HCT116 (cell line): ENCODE results near the gene DOCK7. TPM values are rescaled to one million over a fixed set of nuclear protein-coding genes. Genes with fewer than 3 reads are reported as not detected.

Experiments used
- ATAC-seq: fragments of 200-7000 bp; cut with Tn5 transposase; 2 replicates; pipeline ENCODE4 v1.9.1; 2020; ENCODE audit warnings: mild to moderate bottlenecking, moderate library complexity
- BruUV-seq: library from RNA; stranded (reverse); fragments of 400-500 nt; replicated peaks from 2 replicates; lab custom pipeline; 2021; lab: Mats Ljungman, UMichigan
- CTCF ChIA-PET: fragments of 300-600 bp; sonication (Branson Sonifier 250); formaldehyde crosslinking; loops from one replicate; lab custom pipeline; 2021; ENCODE audit warnings: antibody characterized with exemption; lab: Charles Lee
- POLR2A ChIA-PET: fragments of 300-600, 350-600 bp; sonication (Branson Sonifier 250); formaldehyde crosslinking; loops from one replicate; lab custom pipeline; 2021; ENCODE audit warnings: antibody characterized with exemption; lab: Charles Lee
- RAD21 ChIA-PET, 2 experiments: fragments of 300-600 bp; sonication (Branson Sonifier 250); formaldehyde crosslinking; loops; one replicate each; lab custom pipeline; 2023; ENCODE audit warnings: low total read pairs in 2 of 2; ENCODE audit not compliant: uncharacterized antibody in 2 of 2, unreplicated experiment in 2 of 2, low non-redundant PET in 1 of 2; lab: Charles Lee
- DNase-seq: peaks from one replicate; pipeline ENCODE4 v3.0.0-alpha.2; 2010; ENCODE audit warnings: low read depth, low spot score
- H2AFZ ChIP-seq: fragments of 200-600 bp; shearing (Covaris generic), sonication (generic); 2 replicates; pipeline ENCODE4 v1.6.1; 2017; ENCODE audit warnings: low read depth, mixed run types, mixed read lengths, antibody characterized with exemption, low read length; ENCODE audit not compliant: poor library complexity, severe bottlenecking
- H3K27ac ChIP-seq: 2 replicates; pipeline ENCODE4 v1.5.1; 2012; ENCODE audit warnings: low read depth, low read length
- H3K27me3 ChIP-seq: fragments of 200-600 bp; sonication (generic); 2 replicates; pipeline ENCODE4 v1.6.1; 2016; ENCODE audit warnings: mixed run types, low read length, mixed read lengths; ENCODE audit not compliant: insufficient read depth
- H3K36me3 ChIP-seq, 2 experiments: fragments of 200-500 bp in 1 of 2; fragments of 200-600 bp in 1 of 2; sonication (Bioruptor generic) in 1 of 2; sonication (generic) in 1 of 2; 2 replicates each; pipeline versions ENCODE4 v1.5.1 to v1.6.1; 2014 to 2016; ENCODE audit warnings: low read length in 2 of 2, inconsistent platforms in 1 of 2, mixed read lengths in 1 of 2, mixed run types in 1 of 2; ENCODE audit not compliant: insufficient read depth in 2 of 2, control insufficient read depth in 1 of 2
- H3K4me1 ChIP-seq, 2 experiments: fragments of 200-600 bp in 1 of 2; sonication (generic) in 1 of 2; 2 replicates each; pipeline versions ENCODE4 v1.5.1 to v1.6.1; 2012 to 2017; ENCODE audit warnings: low read length in 2 of 2, inconsistent platforms in 1 of 2, mild to moderate bottlenecking in 1 of 2, mixed read lengths in 1 of 2, mixed run types in 1 of 2, moderate library complexity in 1 of 2; ENCODE audit not compliant: insufficient read depth in 2 of 2, control insufficient read depth in 1 of 2
- H3K4me2 ChIP-seq: fragments of 200-600 bp; sonication (generic); 2 replicates; pipeline ENCODE4 v1.6.1; 2017; ENCODE audit warnings: mixed run types, low read length, mixed read lengths
- H3K4me3 ChIP-seq, 2 experiments: fragments of 200-600 bp in 1 of 2; sonication (generic) in 1 of 2; replicated peaks in 1 of 2; 2 replicates each; pipeline ENCODE4 v1.5.1; 2011 to 2016; ENCODE audit warnings: low read length in 2 of 2, control low read depth in 1 of 2, low read depth in 1 of 2, mild to moderate bottlenecking in 1 of 2, mixed read lengths in 1 of 2, mixed run types in 1 of 2
- H3K79me2 ChIP-seq: fragments of 200-600 bp; sonication (generic); 2 replicates; pipeline ENCODE4 v1.6.1; 2017; ENCODE audit warnings: mild to moderate bottlenecking, mixed run types, low read length, moderate library complexity, mixed read lengths; ENCODE audit not compliant: insufficient read depth
- H3K9ac ChIP-seq: fragments of 200-600 bp; sonication (generic); 2 replicates; pipeline ENCODE4 v1.6.1; 2016; ENCODE audit warnings: low read length, mixed read lengths
- H3K9me2 ChIP-seq: fragments of 200-600 bp; sonication (generic), shearing (Covaris generic); 2 replicates; pipeline ENCODE4 v1.6.1; 2017; ENCODE audit warnings: mixed run types, mild to moderate bottlenecking, moderate library complexity; ENCODE audit not compliant: insufficient read depth
- H3K9me3 ChIP-seq, 2 experiments: fragments of 200-500 bp in 1 of 2; fragments of 200-600 bp in 1 of 2; sonication (Bioruptor generic) in 1 of 2; sonication (generic) in 1 of 2; 2 replicates each; pipeline ENCODE4 v1.6.1; 2014 to 2017; ENCODE audit warnings: low read length in 2 of 2, mixed read lengths in 2 of 2, inconsistent platforms in 1 of 2, low read depth in 1 of 2, mild to moderate bottlenecking in 1 of 2, mixed run types in 1 of 2, moderate library complexity in 1 of 2; ENCODE audit not compliant: control insufficient read depth in 1 of 2, insufficient read depth in 1 of 2
- H4K20me1 ChIP-seq: fragments of 200-600 bp; sonication (generic), shearing (Covaris generic); 2 replicates; pipeline ENCODE4 v1.6.1; 2017; ENCODE audit warnings: mixed run types, mild to moderate bottlenecking, moderate library complexity; ENCODE audit not compliant: insufficient read depth
- ATF3 ChIP-seq: IDR thresholded peaks from 2 replicates; pipeline ENCODE4 v1.6.1; 2012
- CEBPB ChIP-seq: IDR thresholded peaks from 2 replicates; pipeline ENCODE4 v1.6.1; 2012; ENCODE audit warnings: low read depth
- EGR1 ChIP-seq: IDR thresholded peaks from 2 replicates; pipeline ENCODE4 v1.6.1; 2012; ENCODE audit warnings: low read depth
- EZH2 ChIP-seq: fragments of 200-600 bp; sonication (generic); IDR thresholded peaks from 2 replicates; pipeline ENCODE4 v1.6.1; 2017; ENCODE audit warnings: antibody characterized with exemption, mixed run types
- FOSL1 ChIP-seq: IDR thresholded peaks from 2 replicates; pipeline ENCODE4 v1.6.1; 2012; ENCODE audit warnings: low read depth
- JUND ChIP-seq: IDR thresholded peaks from 2 replicates; pipeline ENCODE4 v1.6.1; 2012
- MAX ChIP-seq: IDR thresholded peaks from 2 replicates; pipeline ENCODE4 v1.6.1; 2012
- POLR2A ChIP-seq: IDR thresholded peaks from 2 replicates; pipeline ENCODE4 v1.7.0; 2011; ENCODE audit warnings: borderline replicate concordance; ENCODE audit not compliant: insufficient read depth, insufficient read length; ENCODE audit errors: extremely low read depth
- POLR2AphosphoS5 ChIP-seq: IDR thresholded peaks from 2 replicates; pipeline ENCODE4 v1.6.1; 2011; ENCODE audit warnings: mild to moderate bottlenecking, low read depth, low read length, moderate library complexity
- RAD21 ChIP-seq: IDR thresholded peaks from 2 replicates; pipeline ENCODE4 v1.6.1; 2012; ENCODE audit warnings: low read depth, mild to moderate bottlenecking
- SP1 ChIP-seq: IDR thresholded peaks from 2 replicates; pipeline ENCODE4 v1.6.1; 2012; ENCODE audit warnings: low read depth
- SRF ChIP-seq: IDR thresholded peaks from 2 replicates; pipeline ENCODE4 v1.6.1; 2012; ENCODE audit warnings: low read depth
- TCF7L2 ChIP-seq: IDR thresholded peaks from 2 replicates; pipeline ENCODE4 v1.7.0; 2011; ENCODE audit warnings: borderline replicate concordance, inconsistent platforms; ENCODE audit not compliant: insufficient read depth, insufficient read length; ENCODE audit errors: extremely low read depth
- YY1 ChIP-seq: IDR thresholded peaks from 2 replicates; pipeline ENCODE4 v1.6.1; 2011; ENCODE audit warnings: low read length, low read depth, moderate library complexity, mild to moderate bottlenecking; ENCODE audit not compliant: insufficient replicate concordance; ENCODE audit errors: extremely low read depth
- ZNF274 ChIP-seq: fragments of 200-500 bp; sonication (Bioruptor generic); IDR thresholded peaks from 2 replicates; pipeline ENCODE4 v1.6.1; 2014; ENCODE audit warnings: mild to moderate bottlenecking, low read depth, low read length, inconsistent platforms
- intact Hi-C: fragments of 100-400 bp; cut with micrococcal nuclease; formaldehyde crosslinking; loops from 2 replicates; pipeline ENCODE4 v1.10.0; 2022
- total RNA-seq: library from RNA; stranded (reverse); gene quantifications from one replicate; pipeline ENCODE4 v1.2.1, GENCODE V29; 2021; ENCODE audit not compliant: unreplicated experiment

Gene DOCK7
- total RNA-seq, 1 experiment from 2014 or later, result 49.0 TPM

- no peak overlapping the region for H3K27ac ChIP-seq
- intact Hi-C loops, result no loop called here
- no TSS peak for BruUV-seq
Observed at GRCh38 chr1:62727656-62728407, 39.6 kb upstream of the DOCK7 start.

GRCh38 chr1:62726011-62726442 is 37.8 kb upstream of the DOCK7 start:
- POLR2A ChIA-PET, result no interaction called here
- H3K36me3 ChIP-seq, result no peaks in the 10 kb centered on the region
- no peaks in the 10 kb centered on the region for H3K9me2 ChIP-seq
- H3K79me2 ChIP-seq, result no peaks in the 10 kb centered on the region
- H4K20me1 ChIP-seq, result no peaks in the 10 kb centered on the region
- TF ChIP-seq RAD21, result no peak
- no peak for TF ChIP-seq YY1
- no peak for TF ChIP-seq TCF7L2
- no peak for TF ChIP-seq MAX
- no peak for TF ChIP-seq SRF
- no peak for TF ChIP-seq SP1
- no peak for TF ChIP-seq POLR2A
- no peak for TF ChIP-seq ATF3
- no peak for TF ChIP-seq JUND
- TF ChIP-seq EZH2, result no peak
- no peak for TF ChIP-seq CEBPB
- TF ChIP-seq, all 23 proteins: peak for 0
- H3K4me2 ChIP-seq, result no peak overlapping the region
- intact Hi-C loops, result no loop called here
- H3K9me3 ChIP-seq, result no peaks in the 10 kb centered on the region
- ChIA-PET CTCF (no interaction called here), RAD21 (no interaction called here)
- no peak overlapping the region for H2AFZ ChIP-seq
- no peaks in the 10 kb centered on the region for H3K27me3 ChIP-seq
- ATAC-seq (no peak), DNase-seq (no peak)
- H3K4me1 ChIP-seq, result no peaks in the 10 kb centered on the region; a peak in 1 of 4 replicates
- no peak overlapping the region for H3K27ac ChIP-seq
- no TSS peak for BruUV-seq
- H3K9ac ChIP-seq, result no peak overlapping the region
- no peak overlapping the region for H3K4me3 ChIP-seq

More at GRCh38 chr1:62727656-62728407, 39.6 kb upstream of the DOCK7 start:
- Histone ChIP-seq H3K4me3 (no peak overlapping the region), H3K9me3 (no peaks in the 10 kb centered on the region), H3K4me1 (no peaks in the 10 kb centered on the region; a peak in 1 of 4 replicates), H3K36me3 (no peaks in the 10 kb centered on the region), H3K79me2 (no peaks in the 10 kb centered on the region), H2AFZ (no peak overlapping the region), H4K20me1 (no peaks in the 10 kb centered on the region), H3K4me2 (no peak overlapping the region), H3K27me3 (no peaks in the 10 kb centered on the region), H3K9me2 (no peaks in the 10 kb centered on the region), H3K9ac (no peak overlapping the region)
- ChIA-PET CTCF (no interaction called here), POLR2A (no interaction called here), RAD21 (no interaction called here)
- ATAC-seq, result no peak
- no peak for DNase-seq
- TF ChIP-seq EGR1, result no peak
- TF ChIP-seq JUND, result no peak
- no peak for TF ChIP-seq YY1
- no peak for TF ChIP-seq TCF7L2
- no peak for TF ChIP-seq ZNF274
- TF ChIP-seq POLR2A, result no peak
- TF ChIP-seq POLR2AphosphoS5, result no peak
- TF ChIP-seq CEBPB, result no peak
- no peak for TF ChIP-seq EZH2
- no peak for TF ChIP-seq FOSL1
- TF ChIP-seq RAD21, result no peak
